ENCODE results near the gene NME9. TPM values are rescaled to one million over a fixed set of nuclear protein-coding genes. Genes with fewer than 3 reads are reported as not detected.

NME9 gene
- polyA plus RNA-seq, 5 donors: 2.3 to 5.6 (median 3.8) TPM

- no peak for DNase-seq
Observed at GRCh38 chr3:138336454-138336999, 6.9 kb upstream of the NME9 start.

DNA sequence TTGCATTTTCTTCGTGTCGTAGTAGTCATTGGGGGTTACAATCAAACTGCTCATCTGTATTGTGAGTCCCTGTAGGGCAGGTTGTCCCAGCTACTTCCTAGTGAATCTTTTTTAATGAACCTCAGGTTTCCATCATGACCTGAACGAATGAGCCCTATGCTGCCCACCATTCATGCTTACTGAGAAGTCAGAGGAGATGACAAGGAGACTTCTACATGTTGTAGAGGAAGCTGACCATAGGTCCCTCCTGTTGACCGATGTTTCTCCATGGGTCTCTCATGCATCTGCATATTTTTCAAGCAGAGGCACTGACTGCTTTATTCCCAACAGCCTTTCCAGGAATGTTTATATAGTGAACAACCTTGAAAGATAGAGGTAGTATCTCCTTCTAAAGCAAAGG is 5.0 kb upstream of the NME9 start:
- DNase-seq: no peak

DNA sequence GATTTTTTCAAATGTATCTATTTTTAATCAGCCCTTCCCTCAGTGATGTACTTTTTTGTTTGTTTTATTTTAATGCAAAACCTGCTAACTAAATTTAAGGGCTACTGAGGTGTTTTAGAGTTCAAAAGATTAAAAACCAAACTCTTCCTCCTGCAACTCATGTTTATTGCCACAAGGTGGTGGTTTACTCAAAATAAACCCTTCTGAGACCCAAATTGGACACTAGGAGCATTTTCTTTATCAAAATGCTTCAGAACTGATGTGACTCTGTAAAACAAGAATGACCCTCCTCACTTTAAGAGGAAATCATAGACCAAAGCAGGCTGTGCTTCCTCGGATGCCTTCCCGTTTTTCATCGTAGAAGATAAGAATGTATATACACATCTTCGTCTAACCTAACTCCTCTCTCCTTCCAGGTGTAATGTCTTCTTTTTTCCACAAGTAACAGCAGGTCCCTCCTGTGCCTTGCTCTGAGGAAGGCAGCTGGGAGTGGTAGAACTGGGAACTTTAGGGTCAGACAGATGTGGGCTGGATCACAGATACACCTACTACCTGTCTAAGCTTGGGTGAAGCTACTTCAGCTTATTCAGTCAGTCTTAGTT is 2.9 kb upstream of the NME9 start:
- no peak for DNase-seq

DNA sequence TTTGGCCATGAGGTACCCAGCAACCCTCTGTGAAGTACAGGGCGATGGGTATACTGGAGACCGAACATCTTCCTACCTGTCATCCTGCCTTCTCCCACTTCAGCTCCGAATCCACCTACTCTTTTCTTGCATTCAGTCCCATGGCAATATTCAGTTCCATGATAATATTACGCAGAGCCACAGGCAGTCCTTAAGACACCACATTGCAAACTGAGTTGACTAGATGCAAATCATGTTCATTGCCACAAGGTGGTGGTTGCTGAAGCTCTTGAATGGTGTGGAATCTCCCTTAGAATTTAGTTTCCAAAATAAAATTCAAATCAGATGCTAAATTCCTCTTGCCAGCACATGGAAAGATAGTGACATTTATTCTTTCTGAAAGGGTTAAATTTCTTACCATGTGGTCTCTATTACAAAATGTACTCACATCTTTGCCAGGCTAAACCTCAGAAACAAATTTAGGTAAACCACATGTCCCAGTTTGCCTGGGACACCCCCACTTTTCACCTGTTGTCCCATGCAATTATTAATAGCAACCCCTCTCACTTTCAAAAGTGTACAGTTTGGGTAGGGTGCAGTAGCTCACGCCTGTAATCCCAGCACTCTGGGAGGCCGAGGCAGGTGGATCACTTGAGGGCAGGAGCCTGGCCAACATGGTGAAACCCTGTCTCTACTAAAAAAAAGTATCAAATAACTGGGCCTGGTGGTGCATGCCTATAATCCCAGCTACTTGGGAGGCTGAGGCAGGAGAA is 1.7 kb upstream of the NME9 start:
- no peak for DNase-seq

- DNase-seq: no peak
Observed at GRCh38 chr3:138329984-138330293, 288 bp upstream of the NME9 start.

DNA sequence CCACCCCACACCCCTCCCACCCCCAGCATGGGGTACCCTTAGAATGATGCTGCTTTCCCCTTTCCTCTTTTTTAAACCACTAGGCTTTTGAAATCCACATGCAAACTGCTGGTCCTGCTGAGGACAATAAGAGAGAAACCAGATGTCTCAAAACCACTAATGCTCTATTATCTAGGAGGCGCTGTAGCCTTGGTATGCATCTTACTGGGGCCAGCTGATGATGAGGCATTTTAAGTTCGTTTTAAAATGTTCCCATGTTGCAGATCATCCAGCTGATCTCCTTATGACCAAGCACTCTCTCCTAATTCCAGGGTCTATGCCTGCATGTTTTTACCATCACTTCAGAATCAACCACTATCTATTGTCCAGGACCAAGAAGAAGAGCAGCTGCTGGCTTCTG is 1.3 kb downstream of the NME9 start:
- no peak for DNase-seq

GRCh38 chr3:138327831-138328230 is 1.8 kb downstream of the NME9 start:
- no peak for DNase-seq

- no peak for DNase-seq
Observed at GRCh38 chr3:138326866-138327595, 2.6 kb downstream of the NME9 start.

GRCh38 chr3:138325990-138326389 is 3.7 kb downstream of the NME9 start:
- DNase-seq: no peak

DNA sequence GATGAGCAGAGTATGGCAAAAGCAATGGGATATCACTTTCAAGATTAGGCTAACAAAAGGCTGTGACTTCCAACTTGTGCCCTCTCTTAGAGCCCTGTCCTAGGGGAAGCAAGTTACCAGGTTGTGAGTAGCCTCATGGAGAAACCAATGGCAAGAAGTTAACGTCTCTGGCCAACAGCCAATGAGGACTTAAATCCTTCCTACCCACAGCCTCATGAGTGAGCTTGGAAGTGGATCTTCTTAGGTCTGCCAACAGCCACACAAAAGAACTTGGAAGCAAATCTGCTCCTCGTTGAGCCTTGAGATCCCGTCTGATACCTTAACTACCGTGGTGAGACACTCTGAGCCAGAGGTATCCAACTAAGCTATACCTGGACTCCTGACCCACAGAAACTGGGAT is 5.7 kb downstream of the NME9 start:
- DNase-seq: no peak

- no peak for DNase-seq
Observed at GRCh38 chr3:138317687-138318086, 12.0 kb downstream of the NME9 start.

DNA sequence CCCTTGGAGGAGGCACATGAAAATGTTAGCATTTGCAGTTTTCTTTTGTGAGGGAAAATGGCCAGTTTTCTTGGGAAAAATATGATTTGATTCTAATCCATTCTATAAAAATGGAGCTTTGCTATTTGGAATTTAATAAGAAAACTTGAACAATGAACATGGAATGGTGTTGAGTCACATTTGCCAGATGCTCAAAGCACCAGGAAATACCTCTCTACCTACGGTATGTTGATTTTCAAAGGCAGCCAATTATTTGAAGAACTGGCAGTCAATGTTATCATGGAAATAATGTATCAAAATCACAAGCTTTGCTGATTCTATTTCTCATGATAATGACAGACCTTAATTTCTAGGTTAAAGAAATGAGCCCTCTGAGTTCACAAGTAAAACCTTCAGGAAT is 14.9 kb downstream of the NME9 start:
- DNase-seq: no peak

GRCh38 chr3:138310494-138310893 is 19.2 kb downstream of the NME9 start:
- DNase-seq: no peak

GRCh38 chr3:138308783-138309182 is 20.9 kb downstream of the NME9 start:
- no peak for DNase-seq

- no peak for DNase-seq
Observed at GRCh38 chr3:138307899-138308298, 21.8 kb downstream of the NME9 start.

- no peak for DNase-seq
Observed at GRCh38 chr3:138303474-138303873, 26.2 kb downstream of the NME9 start.

GRCh38 chr3:138300647-138301046 is 29.0 kb downstream of the NME9 start:
- DNase-seq: no peak

DNA sequence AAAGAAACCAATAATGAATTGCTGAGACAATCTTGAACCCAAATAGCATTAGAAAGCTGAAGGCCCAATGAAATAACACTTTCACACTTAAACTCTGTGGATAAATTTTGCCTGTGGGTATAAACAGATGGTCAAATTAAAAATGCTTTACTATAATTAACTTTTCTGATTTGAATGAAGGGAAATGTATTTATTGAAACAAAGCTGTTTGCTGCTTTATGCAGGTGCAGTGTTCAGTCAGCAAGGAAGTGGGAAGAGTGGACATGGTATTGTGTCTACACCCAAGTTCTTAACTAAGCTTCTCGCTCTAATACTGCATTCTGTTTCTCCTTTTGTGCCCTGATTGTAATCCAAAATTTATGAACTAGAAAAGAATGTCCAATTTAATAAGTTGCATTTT is 31.8 kb downstream of the NME9 start:
- DNase-seq: no peak

GRCh38 chr3:138297059-138297607 is 32.5 kb downstream of the NME9 start:
- DNase-seq: no peak

DNA sequence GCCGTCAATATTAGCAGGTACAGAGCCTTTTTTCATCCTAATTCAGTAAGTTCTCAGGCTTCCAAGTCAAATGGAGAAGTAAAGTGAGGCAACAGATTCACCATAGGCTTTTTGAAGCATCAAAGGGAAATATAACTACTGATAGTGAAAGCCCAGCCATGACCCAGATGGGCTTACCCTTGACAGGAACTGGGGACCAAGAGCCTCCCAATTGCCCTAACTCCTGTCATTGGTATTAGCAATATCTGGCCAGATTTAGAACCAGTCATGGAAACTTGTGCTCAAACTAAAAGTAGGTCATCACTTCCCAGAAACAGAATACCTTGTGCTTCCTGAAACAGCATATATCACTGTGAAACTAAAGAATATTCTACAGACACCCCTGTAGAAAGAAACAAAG is 33.0 kb downstream of the NME9 start:
- no peak for DNase-seq

DNA sequence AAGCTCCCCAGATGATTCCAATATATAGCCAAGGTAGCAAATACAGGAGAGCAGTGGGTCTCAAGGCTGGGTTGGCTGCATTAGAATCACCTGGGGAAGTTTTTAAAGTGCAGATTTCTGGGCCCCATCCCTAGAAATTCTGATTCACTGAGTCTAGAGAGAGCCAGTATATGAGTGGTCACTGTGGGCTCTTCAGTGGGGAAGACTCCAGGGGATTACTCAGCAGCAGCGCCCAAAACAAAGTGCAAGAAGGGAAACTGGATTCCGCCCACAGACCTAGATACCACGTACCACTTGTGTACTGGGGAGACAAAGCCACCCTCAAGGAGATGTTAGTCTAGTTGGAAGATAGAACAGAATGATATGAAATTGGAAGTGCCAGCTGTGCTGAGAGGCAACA is 40.0 kb downstream of the NME9 start:
- DNase-seq: no peak

DNA sequence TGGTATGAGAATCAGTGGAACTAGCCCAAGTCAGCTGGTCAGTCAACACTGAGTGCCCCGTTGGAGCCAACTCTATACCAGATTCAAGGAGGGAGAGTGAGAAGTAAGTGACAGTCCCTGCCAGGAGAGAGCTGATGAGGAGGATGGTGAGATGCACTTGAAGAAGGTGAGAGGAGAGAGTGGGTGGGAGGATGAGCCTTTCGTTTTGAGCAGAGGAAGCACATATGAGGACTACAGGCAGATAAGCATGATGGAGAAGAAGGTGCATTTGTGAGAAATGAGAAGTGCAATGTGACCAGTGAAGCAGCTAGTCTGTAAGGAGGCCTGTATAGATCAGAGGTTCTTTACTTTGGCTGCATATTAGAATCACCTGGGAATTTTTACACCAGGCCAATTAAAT is 40.4 kb downstream of the NME9 start:
- no peak for DNase-seq

DNA sequence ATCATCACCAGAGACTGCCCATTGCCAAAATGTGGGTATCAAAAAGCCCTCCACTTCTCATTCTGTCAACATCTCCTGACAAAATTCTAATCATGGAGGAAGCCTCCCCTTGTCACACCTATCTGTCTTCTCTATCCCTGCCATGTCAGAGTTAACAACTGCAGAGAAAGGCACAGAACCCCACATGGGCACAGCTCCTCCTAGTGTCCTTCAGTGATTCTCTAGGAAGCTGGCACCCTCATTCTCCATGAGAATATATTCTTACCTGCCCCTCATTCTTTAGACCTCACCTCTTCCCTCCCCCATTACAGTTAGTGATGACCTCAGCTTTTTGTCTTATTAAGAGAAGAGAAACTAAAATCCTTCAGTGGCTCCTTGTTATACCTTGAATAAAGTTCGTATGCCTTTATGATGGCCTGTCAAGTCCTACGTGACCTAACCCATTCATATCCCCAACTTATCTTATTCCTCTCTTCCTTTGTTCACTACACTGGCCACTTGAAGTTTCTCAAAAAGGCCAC is 44.6 kb downstream of the NME9 start:
- DNase-seq: no peak
